ENCODE data around the gene PARK7. TPM values are rescaled to one million over a fixed set of nuclear protein-coding genes. Genes with fewer than 3 reads are reported as not detected.

Gene PARK7
- total RNA-seq, 1 donor from 2014 or later: 187 TPM

DNA sequence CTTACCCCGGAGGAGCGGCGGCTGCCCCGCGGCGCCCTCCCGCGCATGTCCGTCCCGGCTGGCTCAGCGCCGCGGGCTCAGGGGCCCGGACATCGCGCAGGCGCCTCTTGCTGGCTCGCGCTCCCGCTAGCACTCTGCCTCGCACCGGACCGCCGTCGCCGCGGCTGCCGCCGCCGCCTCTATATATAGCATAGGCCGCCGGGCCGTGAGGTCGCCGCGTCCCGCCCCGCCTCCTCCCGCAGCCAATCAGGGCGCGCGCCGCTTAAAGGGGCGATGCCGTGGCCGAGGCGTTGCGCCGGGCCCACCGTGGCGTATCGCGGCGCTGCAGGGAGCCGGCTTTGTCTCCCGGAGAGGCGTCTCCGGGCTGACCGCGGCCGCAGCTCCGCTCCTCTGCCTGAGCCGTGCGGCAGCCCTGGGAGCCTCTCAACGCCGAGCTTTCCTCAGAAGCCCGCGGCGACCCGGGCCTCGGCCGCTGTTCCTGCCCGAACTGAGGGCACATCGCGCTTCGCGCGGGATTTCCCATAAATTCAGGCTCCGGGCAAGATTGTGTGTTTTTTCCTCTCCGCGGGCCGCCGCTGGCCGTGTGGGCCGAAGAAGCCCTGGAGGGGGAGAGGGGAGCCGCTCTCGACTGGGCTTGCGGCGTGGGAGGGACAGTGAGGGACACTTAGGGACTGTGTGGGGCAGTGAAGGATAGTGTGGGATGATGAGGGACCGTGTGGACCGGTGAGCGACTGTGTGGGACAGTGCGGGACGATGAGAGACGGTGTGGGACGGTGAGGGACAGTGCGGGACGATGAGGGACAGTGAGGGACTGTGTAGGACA is 64.9 kb downstream of the PARK7 start, which contains the start of gene ERRFI1:
ERRFI1 (minus strand) TSS at position 157 of the 823 bp plus-strand sequence. CDS start 10,690 bp downstream, outside the sequence.
- Mint-ChIP-seq H3K4me3 (peak within 1 kb of the TSS; percentile 88), H3K36me3 (no peaks in the 10 kb centered on the region), H3K27me3 (ENCODE audit: low read depth) (no peaks in the 10 kb centered on the region), H3K27ac (peak within 1 kb of the TSS; percentile 93), H3K9me3 (no peaks in the 10 kb centered on the region), H3K4me1 (peaks cover 58% of the 10 kb centered on the region)
- TF ChIP-seq, protein P1, sequence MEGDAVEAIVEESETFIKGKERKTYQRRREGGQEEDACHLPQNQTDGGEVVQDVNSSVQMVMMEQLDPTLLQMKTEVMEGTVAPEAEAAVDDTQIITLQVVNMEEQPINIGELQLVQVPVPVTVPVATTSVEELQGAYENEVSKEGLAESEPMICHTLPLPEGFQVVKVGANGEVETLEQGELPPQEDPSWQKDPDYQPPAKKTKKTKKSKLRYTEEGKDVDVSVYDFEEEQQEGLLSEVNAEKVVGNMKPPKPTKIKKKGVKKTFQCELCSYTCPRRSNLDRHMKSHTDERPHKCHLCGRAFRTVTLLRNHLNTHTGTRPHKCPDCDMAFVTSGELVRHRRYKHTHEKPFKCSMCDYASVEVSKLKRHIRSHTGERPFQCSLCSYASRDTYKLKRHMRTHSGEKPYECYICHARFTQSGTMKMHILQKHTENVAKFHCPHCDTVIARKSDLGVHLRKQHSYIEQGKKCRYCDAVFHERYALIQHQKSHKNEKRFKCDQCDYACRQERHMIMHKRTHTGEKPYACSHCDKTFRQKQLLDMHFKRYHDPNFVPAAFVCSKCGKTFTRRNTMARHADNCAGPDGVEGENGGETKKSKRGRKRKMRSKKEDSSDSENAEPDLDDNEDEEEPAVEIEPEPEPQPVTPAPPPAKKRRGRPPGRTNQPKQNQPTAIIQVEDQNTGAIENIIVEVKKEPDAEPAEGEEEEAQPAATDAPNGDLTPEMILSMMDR (IDR thresholded peaks at IDR 0.05; ENCODE audit: unreplicated experiment): no peak
- DNase-seq (ENCODE audit: low spot score in 2 of 2, unreplicated experiment in 2 of 2): peak; percentile 94 to 98

DNA sequence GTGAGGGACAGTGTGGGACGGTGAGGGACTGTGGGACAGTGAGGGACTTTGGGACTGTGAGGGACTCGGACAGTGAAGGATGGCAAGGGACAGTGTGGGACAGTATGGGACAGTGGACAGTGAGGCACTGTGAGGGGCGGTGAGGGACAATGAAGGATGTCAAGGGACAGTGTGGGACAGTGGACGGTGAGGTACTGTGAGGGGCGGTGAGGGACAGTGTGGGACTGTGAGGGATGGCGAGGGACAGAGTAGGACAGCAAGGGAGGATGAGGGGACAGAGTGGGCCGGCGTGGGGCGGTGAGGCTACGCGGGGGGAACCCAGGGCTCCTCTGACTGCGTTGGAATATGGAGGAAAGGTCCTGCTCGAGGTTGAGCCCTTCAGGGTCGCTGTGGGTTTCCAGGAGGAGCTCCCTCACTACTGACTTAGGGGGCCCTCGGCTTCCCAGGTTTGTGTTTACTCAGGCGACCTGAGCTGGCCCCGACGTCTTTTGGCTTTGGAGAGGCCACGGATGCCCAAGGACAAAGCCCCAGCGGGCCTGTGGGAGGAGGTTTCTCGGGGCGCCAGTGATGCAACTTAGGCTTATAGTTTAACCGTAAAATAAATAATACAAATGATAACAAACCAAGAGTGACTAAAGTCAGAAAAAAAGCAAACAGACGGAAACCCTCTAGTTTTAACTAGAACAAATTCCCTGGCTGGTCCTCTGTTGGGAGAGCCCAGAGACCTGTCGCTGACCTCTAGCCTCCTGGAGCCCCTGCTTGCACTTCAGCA is 65.7 kb downstream of the PARK7 start:
- Mint-ChIP-seq H3K4me3 (peak overlapping the region; percentile 67), H3K27me3 (ENCODE audit: low read depth) (no peaks in the 10 kb centered on the region), H3K27ac (peak overlapping the region; percentile 93), H3K4me1 (peaks cover 54% of the 10 kb centered on the region), H3K9me3 (no peaks in the 10 kb centered on the region), H3K36me3 (no peaks in the 10 kb centered on the region)
- TF ChIP-seq, protein P1 (IDR thresholded peaks at IDR 0.05; ENCODE audit: unreplicated experiment): no peak
- no peak for DNase-seq (ENCODE audit: low spot score in 2 of 2, unreplicated experiment in 2 of 2)

DNA sequence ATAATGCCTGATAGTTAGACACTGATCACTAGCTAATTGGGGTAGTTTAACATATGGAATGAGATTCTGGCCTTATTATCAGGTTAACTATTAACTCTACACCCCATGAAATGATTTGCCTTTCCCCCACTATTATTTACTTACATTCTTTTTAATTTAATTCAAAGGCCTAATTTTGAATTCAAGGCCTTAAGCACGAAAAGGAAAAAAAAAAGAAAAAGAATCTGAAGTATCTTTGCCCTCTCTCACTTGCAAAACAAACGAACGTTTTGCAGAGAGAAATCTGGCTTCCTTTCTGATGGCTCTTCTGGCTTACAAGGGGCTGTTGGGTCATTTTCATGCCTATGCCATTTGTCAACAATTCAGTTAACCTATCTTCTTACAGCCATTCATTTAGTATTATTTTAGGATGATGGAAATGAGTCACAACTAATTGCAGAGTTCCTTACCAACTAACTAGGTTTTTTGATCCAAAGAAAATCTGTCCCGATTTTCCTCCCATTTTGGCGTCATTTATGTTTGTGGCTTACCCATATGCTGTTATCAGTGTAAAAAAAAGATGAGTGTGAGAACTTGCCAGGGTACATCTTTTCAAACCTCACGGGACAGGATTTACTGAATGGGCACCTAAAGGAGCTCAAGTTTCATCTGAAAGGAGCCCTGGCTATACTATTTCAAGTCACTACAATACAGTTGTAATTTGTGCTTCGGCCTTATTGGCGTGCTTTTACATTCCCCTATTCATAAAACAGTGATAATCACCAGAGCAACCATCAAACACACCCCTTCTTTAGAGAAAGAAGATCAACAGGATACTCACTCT is 66.4 kb downstream of the PARK7 start:
- Mint-ChIP-seq H3K9me3 (no peaks in the 10 kb centered on the region), H3K27me3 (ENCODE audit: low read depth) (no peaks in the 10 kb centered on the region), H3K36me3 (no peaks in the 10 kb centered on the region), H3K4me1 (peaks cover 52% of the 10 kb centered on the region), H3K4me3 (peak overlapping the region; percentile 67), H3K27ac (peak overlapping the region; percentile 93)
- DNase-seq (ENCODE audit: low spot score in 2 of 2, unreplicated experiment in 2 of 2): no peak
- TF ChIP-seq, protein P1 (IDR thresholded peaks at IDR 0.05; ENCODE audit: unreplicated experiment): no peak

DNA sequence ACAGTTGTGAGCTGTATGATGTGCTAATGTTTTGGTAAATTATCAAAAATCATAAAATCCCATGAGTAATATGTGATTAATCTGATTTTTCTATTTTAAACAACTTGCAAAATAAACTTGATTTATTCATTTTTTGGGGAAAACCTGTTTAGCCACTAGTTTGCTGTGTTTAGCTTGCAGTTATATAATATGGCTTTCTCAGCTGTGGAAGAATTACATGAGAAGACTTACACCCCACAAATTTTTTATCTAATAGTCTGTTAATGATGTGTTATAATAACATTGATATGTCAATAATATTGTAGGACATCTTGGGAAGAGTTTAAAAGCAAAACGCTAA is 67.0 kb downstream of the PARK7 start:
- Mint-ChIP-seq H3K27me3 (ENCODE audit: low read depth) (no peaks in the 10 kb centered on the region), H3K27ac (peak overlapping the region; percentile 93)

More for the DNA sequence above, 67.0 kb downstream of the PARK7 start:
- TF ChIP-seq, protein P1 (IDR thresholded peaks at IDR 0.05; ENCODE audit: unreplicated experiment): no peak
- H3K9me3 Mint-ChIP-seq: no peaks in the 10 kb centered on the region
- peaks cover 52% of the 10 kb centered on the region for H3K4me1 Mint-ChIP-seq
- H3K36me3 Mint-ChIP-seq: no peaks in the 10 kb centered on the region
- no peak for DNase-seq (ENCODE audit: low spot score in 2 of 2, unreplicated experiment in 2 of 2)
- no peak overlapping the region for H3K4me3 Mint-ChIP-seq

Measured in mesothelial cell of epicardium (in vitro differentiated cells).